IMR-90 (cell line): ENCODE measurements around the gene TJP3. TPM values are rescaled to one million over a fixed set of nuclear protein-coding genes. Genes with fewer than 3 reads are reported as not detected.

Experiments
- ATAC-seq: fragments of 200-7000 bp; cut with Tn5 transposase; 2 replicates; pipeline ENCODE4 v1.9.1; 2020; ENCODE audit warnings: low read depth, mild to moderate bottlenecking, moderate library complexity
- BruUV-seq: library from RNA; stranded (reverse); fragments of 400-500 nt; replicated peaks from 2 replicates; lab custom pipeline; 2021; lab: Mats Ljungman, UMichigan
- CTCF ChIA-PET: fragments of 300-600 bp; formaldehyde crosslinking; extraction: SDS; loops from one replicate; lab custom pipeline; 2021; ENCODE audit warnings: antibody characterized with exemption; lab: Yijun Ruan, JAX
- POLR2A ChIA-PET: fragments of 300-600 bp; sonication (Branson Sonifier 250); formaldehyde crosslinking; loops from one replicate; lab custom pipeline; 2022; ENCODE audit warnings: antibody characterized with exemption; ENCODE audit not compliant: unreplicated experiment; lab: Charles Lee
- DNase-seq: peaks from one replicate; pipeline ENCODE4 v3.0.0; 2013
- H2AFZ ChIP-seq: replicated peaks from 2 replicates; pipeline ENCODE3; 2013; ENCODE audit warnings: low read length, mild to moderate bottlenecking; ENCODE audit not compliant: poor library complexity
- H2AK5ac ChIP-seq: 2 replicates; pipeline ENCODE4 v1.6.1; 2013; ENCODE audit warnings: low read depth, low read length, inconsistent platforms
- H2AK9ac ChIP-seq: replicated peaks from 2 replicates; pipeline ENCODE3; 2013; ENCODE audit warnings: mild to moderate bottlenecking, low read depth, low read length, moderate library complexity; ENCODE audit not compliant: poor library complexity
- H2BK120ac ChIP-seq: 2 replicates; pipeline ENCODE4 v1.6.1; 2013; ENCODE audit warnings: low read depth, low read length, inconsistent platforms
- H2BK15ac ChIP-seq: 3 replicates; pipeline ENCODE4 v1.6.1; 2013; ENCODE audit warnings: low read depth, low read length, inconsistent platforms
- H2BK20ac ChIP-seq: 2 replicates; pipeline ENCODE4 v1.6.1; 2013; ENCODE audit warnings: low read depth, mild to moderate bottlenecking, inconsistent platforms, low read length, moderate library complexity
- H2BK5ac ChIP-seq: 2 replicates; pipeline ENCODE4 v1.6.1; 2013; ENCODE audit warnings: mild to moderate bottlenecking, low read depth, low read length, inconsistent platforms; ENCODE audit not compliant: poor library complexity, severe bottlenecking
- H3K14ac ChIP-seq: replicated peaks from 2 replicates; pipeline ENCODE4 v1.6.1; 2013; ENCODE audit warnings: low read depth, low read length, inconsistent platforms
- H3K18ac ChIP-seq: 2 replicates; pipeline ENCODE4 v1.6.1; 2013; ENCODE audit warnings: low read depth, low read length, control low read depth
- H3K23ac ChIP-seq: 2 replicates; pipeline ENCODE4 v1.6.1; 2013; ENCODE audit warnings: low read depth, low read length, inconsistent platforms
- H3K27ac ChIP-seq: 2 replicates; pipeline ENCODE4 v1.5.1; 2013; ENCODE audit warnings: mild to moderate bottlenecking, control low read depth, low read length; ENCODE audit not compliant: insufficient read depth
- H3K27me3 ChIP-seq: 2 replicates; pipeline ENCODE4 v1.6.1; 2013; ENCODE audit warnings: low read length; ENCODE audit not compliant: control insufficient read depth, insufficient read depth
- H3K36me3 ChIP-seq: 2 replicates; pipeline ENCODE4 v1.6.1; 2013; ENCODE audit warnings: low read length, mixed read lengths; ENCODE audit not compliant: control insufficient read depth, insufficient read depth
- H3K4ac ChIP-seq: 2 replicates; pipeline ENCODE4 v1.6.1; 2013; ENCODE audit warnings: low read depth, low read length, inconsistent platforms
- H3K4me1 ChIP-seq: 2 replicates; pipeline ENCODE4 v1.6.1; 2013; ENCODE audit warnings: low read length, mixed read lengths; ENCODE audit not compliant: control insufficient read depth, insufficient read depth
- H3K4me2 ChIP-seq: 2 replicates; pipeline ENCODE4 v1.6.1; 2013; ENCODE audit warnings: low read depth, mild to moderate bottlenecking, control low read depth, low read length, moderate library complexity
- H3K4me3 ChIP-seq: 2 replicates; pipeline ENCODE4 v1.5.1; 2013; ENCODE audit warnings: low read depth, mild to moderate bottlenecking, control low read depth, low read length, moderate library complexity; ENCODE audit not compliant: insufficient read depth
- H3K56ac ChIP-seq: 2 replicates; pipeline ENCODE4 v1.6.1; 2013; ENCODE audit warnings: low read length, inconsistent platforms; ENCODE audit not compliant: insufficient read depth; ENCODE audit errors: extremely low read depth
- H3K79me1 ChIP-seq, 2 experiments: 2 replicates each; pipeline ENCODE4 v1.6.1; 2013; ENCODE audit warnings: low read length in 2 of 2, inconsistent platforms in 1 of 2, low read depth in 1 of 2
- H3K9ac ChIP-seq: 2 replicates; pipeline ENCODE4 v1.6.1; 2013; ENCODE audit warnings: low read depth, low read length, control low read depth
- H3K9me1 ChIP-seq: 2 replicates; pipeline ENCODE4 v1.6.1; 2013; ENCODE audit warnings: low read length, inconsistent platforms; ENCODE audit not compliant: insufficient read depth
- H3K9me3 ChIP-seq: 2 replicates; pipeline ENCODE4 v1.6.1; 2013; ENCODE audit warnings: low read length; ENCODE audit not compliant: control insufficient read depth, insufficient read depth
- H4K20me1 ChIP-seq: 2 replicates; pipeline ENCODE4 v1.6.1; 2013; ENCODE audit warnings: low read length, inconsistent platforms; ENCODE audit not compliant: insufficient read depth
- H4K5ac ChIP-seq: 2 replicates; pipeline ENCODE4 v1.6.1; 2013; ENCODE audit warnings: mild to moderate bottlenecking, low read depth, low read length, control low read depth
- H4K8ac ChIP-seq, 2 experiments: 2 replicates each; pipeline ENCODE4 v1.6.1; 2013; ENCODE audit warnings: low read depth in 2 of 2, low read length in 2 of 2, control low read depth in 1 of 2, inconsistent platforms in 1 of 2
- H4K91ac ChIP-seq: 2 replicates; pipeline ENCODE4 v1.6.1; 2013; ENCODE audit warnings: low read depth, low read length, inconsistent platforms; ENCODE audit not compliant: insufficient read depth
- BHLHE40 ChIP-seq: fragments of 150-350 bp; IDR thresholded peaks from 2 replicates; pipeline ENCODE4 v1.6.1; 2016; ENCODE audit warnings: mild to moderate bottlenecking, low read depth, low read length
- CEBPB ChIP-seq: IDR thresholded peaks from 2 replicates; pipeline ENCODE4 v1.6.1; 2012; ENCODE audit warnings: low read depth, low read length, improper control_type of control experiment
- CHD1 ChIP-seq: IDR thresholded peaks from 2 replicates; pipeline ENCODE4 v1.6.1; 2012; ENCODE audit warnings: low read depth, low read length, improper control_type of control experiment
- FOS ChIP-seq: fragments of 150-350 bp; IDR thresholded peaks from 2 replicates; pipeline ENCODE4 v1.6.1; 2016; ENCODE audit warnings: low read depth, low read length
- MAFK ChIP-seq: IDR thresholded peaks from 2 replicates; pipeline ENCODE4 v1.6.1; 2012; ENCODE audit warnings: low read depth, low read length, improper control_type of control experiment
- MXI1 ChIP-seq: IDR thresholded peaks from 2 replicates; pipeline ENCODE4 v1.6.1; 2012; ENCODE audit warnings: low read depth, mild to moderate bottlenecking, low read length, moderate library complexity, borderline replicate concordance
- NFE2L2 ChIP-seq: fragments of 150-350 bp; IDR thresholded peaks from 2 replicates; pipeline ENCODE4 v1.6.1; 2016; ENCODE audit warnings: low read depth, mild to moderate bottlenecking, low read length
- POLR2A ChIP-seq: IDR thresholded peaks from 2 replicates; pipeline ENCODE4 v1.6.1; 2012; ENCODE audit warnings: mild to moderate bottlenecking, low read depth, low read length
- RAD21 ChIP-seq: IDR thresholded peaks from 2 replicates; pipeline ENCODE4 v1.6.1; 2012; ENCODE audit warnings: low read length, improper control_type of control experiment
- RCOR1 ChIP-seq: IDR thresholded peaks from 2 replicates; pipeline ENCODE4 v1.6.1; 2012; ENCODE audit warnings: mild to moderate bottlenecking, low read length, improper control_type of control experiment; ENCODE audit not compliant: insufficient replicate concordance
- RFX5 ChIP-seq: IDR thresholded peaks from 2 replicates; pipeline ENCODE4 v1.8.0; 2012; ENCODE audit warnings: low read depth, mild to moderate bottlenecking, low read length, moderate library complexity
- SMC3 ChIP-seq: fragments of 150-350 bp; IDR thresholded peaks from 2 replicates; pipeline ENCODE4 v1.6.1; 2016; ENCODE audit warnings: low read depth, mild to moderate bottlenecking, antibody characterized with exemption, low read length, moderate library complexity
- WGBS, 2 experiments: methylation state at CpG; one replicate each; pipeline versions ENCODE4 v1.1.5 to v1.1.7; 2013; ENCODE audit warnings: missing lambda C conversion rate in 2 of 2; ENCODE audit not compliant: insufficient read length in 1 of 2; ENCODE audit errors: extremely low coverage in 2 of 2; 5-methylcytosine and 5-hydroxymethylcytosine counted together
- dilution Hi-C: fragments of 300-500 bp; cut with HindIII; formaldehyde crosslinking; loops from one replicate; pipeline ENCODE4 v1.14.3; 2018; ENCODE audit warnings: low sequenced_read_pairs; ENCODE audit not compliant: unreplicated experiment
- in situ Hi-C: fragments of 300-500 bp; cut with MboI; formaldehyde crosslinking; loops from 3 replicates; pipeline ENCODE4 v1.14.3; 2019; ENCODE audit warnings: low sequenced_read_pairs, inconsistent platforms, mixed read lengths
- intact Hi-C: fragments of 100-400 bp; cut with micrococcal nuclease; formaldehyde crosslinking; loops from 2 replicates; pipeline ENCODE4 v1.10.0; 2022
- polyA plus RNA-seq, 3 experiments: library from polyadenylated mRNA; depleted of rRNA; stranded (reverse); fragments of >200 nt; gene quantifications; 2 replicates each; pipeline ENCODE4 v1.2.3, GENCODE V29; 2012; ENCODE audit warnings: low replicate concordance in 1 of 3
- total RNA-seq: library from RNA; depleted of rRNA; stranded (reverse); fragments of >200 nt; gene quantifications from 2 replicates; pipeline ENCODE4 v1.2.3, GENCODE V29; 2012
- TF ChIP-seq, protein P1 (sequence below): fragments of 150-350 bp; IDR thresholded peaks from 2 replicates; pipeline ENCODE4 v1.6.1; 2017; ENCODE audit warnings: mild to moderate bottlenecking, antibody characterized with exemption, low read length, low read depth
- TF ChIP-seq, protein P2 (sequence below): fragments of 150-350 bp; IDR thresholded peaks from 2 replicates; pipeline ENCODE4 v1.6.1; 2016; ENCODE audit warnings: low read depth, mild to moderate bottlenecking, low read length, moderate library complexity, borderline replicate concordance
- TF ChIP-seq, protein P3 (sequence below): conservative IDR thresholded peaks from 2 replicates; pipeline ENCODE4 v1.5.1; 2012; ENCODE audit warnings: mild to moderate bottlenecking, low read depth, low read length, improper control_type of control experiment

Gene TJP3
- total and polyA plus RNA-seq, 2 of the 4 experiments (the other 2 are of a cell fraction): not detected

DNA sequence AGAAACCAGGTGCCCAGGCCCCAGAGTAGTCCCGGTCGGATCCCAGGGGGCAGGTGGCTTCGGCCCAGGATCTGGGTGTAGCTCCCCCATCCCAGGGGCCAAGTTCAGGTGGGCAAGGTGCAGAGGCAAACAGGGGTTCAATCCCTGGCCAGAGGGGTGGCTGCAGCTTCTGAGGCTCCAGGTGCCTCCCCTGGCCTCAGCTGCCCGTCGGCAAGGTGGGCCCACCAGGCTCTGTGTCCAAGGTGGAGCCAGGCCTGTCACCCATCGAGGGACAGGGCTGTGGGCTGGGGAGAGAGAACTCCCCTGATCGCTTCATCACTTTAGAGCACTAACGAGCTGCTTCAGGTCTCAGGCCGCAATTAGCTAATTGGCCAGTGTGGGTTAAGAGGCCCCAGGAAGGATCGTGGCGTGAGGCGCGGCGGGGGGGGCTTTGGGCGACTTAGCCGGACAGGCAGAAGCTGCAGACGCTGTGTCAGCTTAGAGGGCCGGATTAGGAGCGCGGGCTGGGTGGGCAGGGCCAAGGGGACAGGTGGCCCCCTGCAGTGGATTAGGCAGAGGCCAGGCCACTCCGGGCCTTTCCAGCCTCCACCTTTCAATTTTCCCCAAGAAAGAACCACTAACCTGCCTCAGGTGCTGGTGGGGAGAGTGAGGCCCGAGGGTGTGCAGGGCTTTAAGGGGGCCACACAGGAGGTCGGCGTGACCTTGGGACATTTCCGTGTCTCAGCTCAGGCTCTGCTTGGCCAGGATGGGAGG, 66.6 kb downstream of the TJP3 start:
- no peak overlapping the region for H4K5ac ChIP-seq
- H2BK120ac ChIP-seq: no peak overlapping the region
- no peak for ATAC-seq
- H2AFZ ChIP-seq: no peak overlapping the region
- no peak overlapping the region for H3K4me3 ChIP-seq
- H3K36me3 ChIP-seq: peaks cover 1% of the 10 kb centered on the region; the same call in 1 of the 2 replicates
- H4K20me1 ChIP-seq: no peaks in the 10 kb centered on the region
- no peak overlapping the region for H4K91ac ChIP-seq
- ChIA-PET CTCF (interaction anchor here (0.5 kb wide), 1 partner anchor 90 kb away, joined by 3 read pairs; no protein-coding TSS in a partner anchor), POLR2A (interaction anchor here (0.5 to 1.2 kb wide), 3 partner anchors 12 to 1092 kb away, joined by 3 to 4 read pairs (median 3); partner anchors contain the start of genes EEF2 and MRPL54)
- H3K27ac ChIP-seq: no peak overlapping the region
- H3K27me3 ChIP-seq: peaks cover 5% of the 10 kb centered on the region; the same call in 1 of the 2 replicates
- H2BK20ac ChIP-seq: no peak overlapping the region
- H2AK9ac ChIP-seq: no peak overlapping the region
- 59% methylated on average over 10 of the region's 25 CpGs; no CpG with 5 or more reads in 1 of the 2 experiments for WGBS, 2 experiments
- in situ Hi-C loops: no loop called here
- no peaks in the 10 kb centered on the region for H3K4me1 ChIP-seq
- no peak overlapping the region for H3K4me2 ChIP-seq
- H2BK5ac ChIP-seq: no peak overlapping the region
- no peak overlapping the region for H3K23ac ChIP-seq
- H3K9ac ChIP-seq: no peak overlapping the region
- no peak overlapping the region for H2AK5ac ChIP-seq
- H3K18ac ChIP-seq: no peak overlapping the region
- H3K79me1 ChIP-seq: no peaks in the 10 kb centered on the region
- no peak overlapping the region for H4K8ac ChIP-seq
- no peak overlapping the region for H2BK15ac ChIP-seq
- no peaks in the 10 kb centered on the region for H3K9me1 ChIP-seq
- no peak for DNase-seq
- H3K4ac ChIP-seq: no peak overlapping the region
- no TSS peak for BruUV-seq
- H3K14ac ChIP-seq: no peak overlapping the region
- H3K9me3 ChIP-seq: no peaks in the 10 kb centered on the region
- dilution Hi-C loops: no loop called here
- no peak overlapping the region for H3K56ac ChIP-seq
- intact Hi-C loops: no loop called here
- TF ChIP-seq, protein P1, sequence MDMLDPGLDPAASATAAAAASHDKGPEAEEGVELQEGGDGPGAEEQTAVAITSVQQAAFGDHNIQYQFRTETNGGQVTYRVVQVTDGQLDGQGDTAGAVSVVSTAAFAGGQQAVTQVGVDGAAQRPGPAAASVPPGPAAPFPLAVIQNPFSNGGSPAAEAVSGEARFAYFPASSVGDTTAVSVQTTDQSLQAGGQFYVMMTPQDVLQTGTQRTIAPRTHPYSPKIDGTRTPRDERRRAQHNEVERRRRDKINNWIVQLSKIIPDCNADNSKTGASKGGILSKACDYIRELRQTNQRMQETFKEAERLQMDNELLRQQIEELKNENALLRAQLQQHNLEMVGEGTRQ: no peak
- TF ChIP-seq SMC3: no peak
- TF ChIP-seq, protein P2, sequence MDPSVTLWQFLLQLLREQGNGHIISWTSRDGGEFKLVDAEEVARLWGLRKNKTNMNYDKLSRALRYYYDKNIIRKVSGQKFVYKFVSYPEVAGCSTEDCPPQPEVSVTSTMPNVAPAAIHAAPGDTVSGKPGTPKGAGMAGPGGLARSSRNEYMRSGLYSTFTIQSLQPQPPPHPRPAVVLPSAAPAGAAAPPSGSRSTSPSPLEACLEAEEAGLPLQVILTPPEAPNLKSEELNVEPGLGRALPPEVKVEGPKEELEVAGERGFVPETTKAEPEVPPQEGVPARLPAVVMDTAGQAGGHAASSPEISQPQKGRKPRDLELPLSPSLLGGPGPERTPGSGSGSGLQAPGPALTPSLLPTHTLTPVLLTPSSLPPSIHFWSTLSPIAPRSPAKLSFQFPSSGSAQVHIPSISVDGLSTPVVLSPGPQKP: no peak
- TF ChIP-seq MAFK: no peak
- TF ChIP-seq POLR2A: no peak
- TF ChIP-seq BHLHE40: no peak
- no peak for TF ChIP-seq RAD21
- TF ChIP-seq RFX5: no peak
- TF ChIP-seq NFE2L2: no peak
- no peak for TF ChIP-seq RCOR1
- no peak for TF ChIP-seq CHD1
- TF ChIP-seq, protein P3, sequence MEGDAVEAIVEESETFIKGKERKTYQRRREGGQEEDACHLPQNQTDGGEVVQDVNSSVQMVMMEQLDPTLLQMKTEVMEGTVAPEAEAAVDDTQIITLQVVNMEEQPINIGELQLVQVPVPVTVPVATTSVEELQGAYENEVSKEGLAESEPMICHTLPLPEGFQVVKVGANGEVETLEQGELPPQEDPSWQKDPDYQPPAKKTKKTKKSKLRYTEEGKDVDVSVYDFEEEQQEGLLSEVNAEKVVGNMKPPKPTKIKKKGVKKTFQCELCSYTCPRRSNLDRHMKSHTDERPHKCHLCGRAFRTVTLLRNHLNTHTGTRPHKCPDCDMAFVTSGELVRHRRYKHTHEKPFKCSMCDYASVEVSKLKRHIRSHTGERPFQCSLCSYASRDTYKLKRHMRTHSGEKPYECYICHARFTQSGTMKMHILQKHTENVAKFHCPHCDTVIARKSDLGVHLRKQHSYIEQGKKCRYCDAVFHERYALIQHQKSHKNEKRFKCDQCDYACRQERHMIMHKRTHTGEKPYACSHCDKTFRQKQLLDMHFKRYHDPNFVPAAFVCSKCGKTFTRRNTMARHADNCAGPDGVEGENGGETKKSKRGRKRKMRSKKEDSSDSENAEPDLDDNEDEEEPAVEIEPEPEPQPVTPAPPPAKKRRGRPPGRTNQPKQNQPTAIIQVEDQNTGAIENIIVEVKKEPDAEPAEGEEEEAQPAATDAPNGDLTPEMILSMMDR: no peak
- TF ChIP-seq MXI1: no peak
- no peak for TF ChIP-seq CEBPB
- no peak for TF ChIP-seq FOS
